GM19193 (cell line): ENCODE data around the gene ARF6.

Source experiments
- POLR2A ChIP-seq: IDR thresholded peaks from 4 replicates; pipeline ENCODE4 v1.6.1; 2011; ENCODE audit not compliant: insufficient read depth, insufficient read length; ENCODE audit errors: extremely low read depth

ARF6 gene

DNA sequence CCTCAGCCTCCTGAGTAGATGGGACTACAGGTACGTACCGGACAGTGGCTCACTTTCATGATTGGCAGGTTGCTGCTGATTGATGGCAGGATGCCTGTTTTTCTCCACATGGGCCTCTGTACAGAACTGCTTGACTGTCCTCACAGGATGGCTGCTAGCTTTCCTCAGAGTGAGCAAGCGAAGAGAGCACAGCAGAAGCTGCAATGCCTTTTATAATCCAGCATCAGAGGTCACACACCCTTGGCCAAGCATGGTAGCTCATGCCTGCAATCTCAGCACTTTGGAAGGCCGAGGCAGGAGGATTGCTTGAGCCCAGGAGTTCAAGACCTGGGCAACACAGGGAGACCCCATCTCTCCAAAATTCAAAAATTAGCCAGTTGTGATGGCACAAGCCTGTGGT is 31.0 kb downstream of the ARF6 start:
- TF ChIP-seq POLR2A: no peak

DNA sequence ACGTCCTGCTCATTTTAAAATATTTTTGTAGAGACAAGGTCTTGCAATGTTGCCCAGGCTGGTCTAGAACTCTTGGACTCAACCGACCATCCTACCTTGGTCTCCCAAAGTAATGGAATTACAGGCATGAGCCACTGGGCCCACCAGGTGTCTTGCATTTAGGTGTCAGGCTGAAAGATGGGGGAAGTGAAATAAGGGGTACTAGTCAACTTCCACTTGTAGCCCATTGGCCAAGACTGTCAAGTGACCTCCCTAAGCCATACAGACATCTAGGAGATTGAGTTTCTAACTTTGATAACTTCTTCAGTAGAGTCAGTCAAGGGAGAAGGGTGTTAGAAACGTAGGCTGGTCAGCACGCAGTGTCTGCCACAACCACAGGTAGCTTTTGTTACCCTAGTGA is 32.0 kb downstream of the ARF6 start:
- no peak for TF ChIP-seq POLR2A

DNA sequence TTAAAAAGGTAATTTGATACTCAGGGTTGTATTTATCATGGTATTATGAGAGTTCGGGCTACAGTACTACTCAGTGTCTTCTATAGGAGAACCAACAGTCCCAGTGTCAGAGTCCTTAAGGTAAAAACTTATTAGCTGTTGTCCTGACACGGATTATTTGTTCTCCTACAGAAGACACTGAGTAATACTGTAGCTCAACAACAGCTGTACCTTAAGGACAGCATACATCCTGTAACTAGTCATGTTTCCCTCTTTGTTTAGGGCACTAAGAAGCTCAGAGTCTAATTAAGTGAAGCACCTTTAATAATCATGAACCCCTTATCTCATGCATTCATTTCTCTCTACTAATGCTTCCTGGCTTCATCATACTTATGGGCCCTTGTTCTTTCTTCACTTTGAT is 33.9 kb downstream of the ARF6 start:
- no peak for TF ChIP-seq POLR2A

DNA sequence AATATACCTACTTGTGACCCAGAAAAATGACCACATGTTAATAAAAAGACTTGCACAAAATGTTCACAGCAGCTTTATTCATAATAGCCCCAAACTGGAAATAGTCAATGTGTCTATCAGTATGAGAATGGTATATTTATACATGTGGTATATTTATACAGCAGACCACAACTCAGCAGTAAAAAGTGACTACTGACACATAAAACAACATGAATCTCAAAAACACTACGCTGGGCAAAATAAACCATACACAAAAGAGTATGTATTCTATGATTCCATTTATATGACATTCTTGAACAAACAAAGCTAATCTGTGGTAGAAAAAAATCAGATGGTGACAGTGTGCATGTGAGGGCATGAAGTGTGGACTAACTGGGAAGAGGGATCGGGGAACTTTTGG is 35.1 kb downstream of the ARF6 start:
- TF ChIP-seq POLR2A: no peak

DNA sequence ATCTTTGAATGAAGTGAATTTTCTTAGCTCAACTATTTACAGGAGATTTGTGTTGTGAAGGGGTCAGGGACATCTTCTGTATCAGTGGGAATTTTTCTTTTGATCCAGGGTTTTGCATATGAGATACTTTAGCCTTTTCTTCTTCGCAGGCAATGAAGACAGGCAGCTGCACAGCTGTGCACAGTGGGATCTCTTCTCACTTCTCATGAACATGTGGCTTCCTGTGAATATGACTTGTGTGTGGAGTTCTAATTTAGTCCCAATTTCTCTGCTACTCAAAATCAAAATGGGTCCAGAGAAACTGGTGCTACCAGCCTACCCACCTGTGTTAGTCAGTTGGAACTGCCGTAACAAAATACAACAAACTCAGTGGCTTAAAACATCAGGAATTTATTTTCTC is 37.8 kb downstream of the ARF6 start:
- no peak for TF ChIP-seq POLR2A

DNA sequence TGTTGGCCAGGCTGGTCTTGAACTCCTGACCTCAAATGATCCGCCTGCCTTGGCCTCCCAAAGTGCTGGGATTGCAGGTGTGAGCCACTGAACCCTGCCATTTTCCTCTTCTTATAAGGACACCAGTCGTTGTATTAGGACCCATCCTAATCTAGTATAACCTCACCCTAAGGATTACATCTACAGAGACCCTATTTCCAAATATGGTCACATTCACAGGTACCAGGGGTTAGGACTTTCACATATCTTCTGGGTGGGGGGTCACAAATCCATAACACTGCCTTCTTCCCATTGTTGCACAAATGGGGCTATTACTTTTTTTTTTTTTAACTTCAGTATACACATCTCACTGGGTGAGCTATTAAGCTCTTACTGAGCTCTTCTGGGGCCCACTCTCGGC is 38.6 kb downstream of the ARF6 start:
- TF ChIP-seq POLR2A: no peak

DNA sequence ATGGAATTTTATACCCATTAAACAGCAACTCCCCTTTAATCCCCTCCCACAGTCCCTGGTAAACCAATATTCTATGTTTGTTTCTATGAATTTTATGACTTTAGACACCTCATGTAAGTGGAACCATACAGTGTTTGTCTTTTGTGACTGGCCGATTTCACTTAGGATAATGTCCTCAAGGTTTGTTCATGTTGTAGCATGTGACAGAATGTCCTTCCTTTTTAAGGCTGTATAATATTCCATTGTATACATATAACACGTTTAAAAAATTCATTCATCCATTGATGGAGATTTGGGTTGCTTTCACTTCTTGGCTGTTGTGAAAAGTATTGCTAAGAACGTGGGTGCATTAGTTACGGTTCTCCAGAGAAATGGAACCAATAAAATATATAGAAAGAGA is 40.2 kb downstream of the ARF6 start:
- no peak for TF ChIP-seq POLR2A

DNA sequence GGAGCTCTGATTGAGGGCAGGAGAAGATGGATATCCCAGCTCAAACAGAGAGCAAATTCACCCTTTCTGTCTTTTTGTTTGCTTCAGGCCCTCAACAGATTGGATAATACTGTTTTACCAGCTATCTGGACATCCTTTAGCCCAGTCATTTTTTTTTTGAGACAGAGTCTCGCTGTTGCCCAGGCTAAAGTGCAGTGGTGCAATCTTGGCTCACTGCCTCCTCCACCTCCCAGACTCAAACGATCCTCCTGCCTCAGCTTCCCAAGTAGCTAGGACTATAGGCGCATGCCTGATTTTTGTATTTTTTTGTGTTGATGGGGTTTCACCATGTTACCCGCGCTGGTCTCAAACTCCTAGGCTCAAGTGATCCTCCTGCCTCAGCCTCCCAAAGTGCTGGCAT is 40.8 kb downstream of the ARF6 start:
- no peak for TF ChIP-seq POLR2A

DNA sequence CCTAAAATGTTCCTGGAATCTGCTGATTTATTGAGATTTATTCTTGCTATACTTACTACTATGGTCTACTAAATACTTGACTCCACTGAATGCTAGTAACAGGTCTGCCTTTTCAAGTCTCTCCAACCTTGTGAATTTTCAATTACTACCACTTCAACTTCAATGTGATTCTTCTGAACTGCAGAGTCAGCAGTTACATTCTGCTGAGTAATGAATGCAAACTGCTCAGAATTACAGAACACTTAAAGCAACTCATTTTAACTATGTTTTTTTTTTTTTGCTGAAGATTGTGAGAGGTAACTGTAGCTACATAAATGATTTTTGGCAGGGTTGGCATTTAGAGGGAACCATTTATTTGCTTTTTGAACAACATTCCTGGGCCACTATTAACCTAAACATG is 41.8 kb downstream of the ARF6 start:
- TF ChIP-seq POLR2A: no peak

DNA sequence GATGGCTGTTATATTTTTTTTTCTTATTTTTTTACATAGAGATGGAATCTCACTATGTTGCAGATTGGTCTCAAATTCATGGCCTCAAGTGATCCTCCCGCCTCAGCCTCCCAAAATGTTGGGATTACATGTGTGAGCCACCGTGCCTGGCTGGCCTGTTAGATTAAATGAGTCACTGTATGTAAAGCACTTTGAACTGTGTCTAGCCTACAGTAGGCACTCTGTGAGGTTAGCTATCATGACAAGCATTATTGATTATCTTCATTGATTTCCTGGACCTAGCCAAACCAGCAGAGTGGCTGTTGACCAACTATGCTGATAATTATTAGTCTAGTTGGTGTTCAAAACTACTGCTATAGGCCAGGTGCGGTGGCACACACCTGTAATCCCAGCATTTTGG is 42.6 kb downstream of the ARF6 start:
- TF ChIP-seq POLR2A: no peak

DNA sequence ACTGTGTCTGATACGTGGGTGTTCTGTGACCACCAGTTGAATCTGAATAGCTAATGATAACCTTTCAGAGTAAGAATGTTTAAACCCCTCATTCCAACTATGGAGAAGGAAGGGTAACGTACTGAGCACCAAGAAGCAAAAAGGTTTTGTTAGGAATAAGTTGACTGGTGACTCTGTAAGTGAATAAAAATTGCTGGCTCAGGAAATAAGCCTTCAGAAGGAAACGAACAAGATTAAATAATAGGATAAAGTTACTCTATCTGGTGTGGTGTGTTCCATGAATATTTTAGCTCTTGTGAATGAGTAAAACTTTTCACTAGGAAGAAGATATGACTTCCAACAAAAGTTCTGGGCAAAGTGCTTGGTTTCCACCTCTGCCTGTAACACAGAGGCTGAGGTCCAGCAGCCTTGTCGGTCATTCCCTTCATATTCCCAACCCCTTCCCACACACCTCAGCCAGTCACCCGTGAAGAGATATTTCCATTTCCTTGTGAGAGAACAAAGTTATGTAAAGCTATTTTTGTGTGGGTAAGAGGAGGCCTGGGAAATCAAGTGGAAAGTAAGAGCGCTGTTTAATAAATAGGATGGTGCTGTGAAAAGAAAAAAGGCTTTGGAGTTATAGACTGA is 47.1 kb downstream of the ARF6 start:
- no peak for TF ChIP-seq POLR2A

DNA sequence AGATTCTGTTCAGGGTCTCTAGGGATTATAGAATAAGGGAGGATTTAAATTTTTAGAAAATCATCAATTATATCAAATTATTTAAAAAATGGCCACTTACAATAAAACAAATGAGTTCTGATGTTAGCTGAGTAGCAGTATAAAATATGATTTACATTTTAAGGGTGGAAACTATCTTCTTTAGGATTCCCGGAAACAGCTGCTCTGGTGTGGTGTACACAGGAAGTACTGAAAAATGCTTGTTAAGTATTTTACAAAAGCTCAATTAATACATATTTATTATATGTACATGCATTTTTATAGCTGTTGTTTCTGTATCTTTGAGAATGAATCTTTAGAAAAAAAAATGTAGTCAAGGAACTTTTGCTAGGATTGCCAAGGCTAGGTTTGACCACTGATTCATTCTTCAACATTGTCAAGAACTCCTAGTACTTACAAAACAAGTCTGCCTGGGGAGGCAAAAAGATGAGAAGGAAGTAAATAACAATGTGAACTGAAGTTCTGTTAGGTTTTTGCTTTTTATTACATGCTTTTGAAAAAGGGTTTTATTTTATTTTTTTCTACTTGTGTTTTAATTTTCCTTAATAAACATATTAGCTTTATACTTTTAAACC is 48.0 kb downstream of the ARF6 start:
- no peak for TF ChIP-seq POLR2A

DNA sequence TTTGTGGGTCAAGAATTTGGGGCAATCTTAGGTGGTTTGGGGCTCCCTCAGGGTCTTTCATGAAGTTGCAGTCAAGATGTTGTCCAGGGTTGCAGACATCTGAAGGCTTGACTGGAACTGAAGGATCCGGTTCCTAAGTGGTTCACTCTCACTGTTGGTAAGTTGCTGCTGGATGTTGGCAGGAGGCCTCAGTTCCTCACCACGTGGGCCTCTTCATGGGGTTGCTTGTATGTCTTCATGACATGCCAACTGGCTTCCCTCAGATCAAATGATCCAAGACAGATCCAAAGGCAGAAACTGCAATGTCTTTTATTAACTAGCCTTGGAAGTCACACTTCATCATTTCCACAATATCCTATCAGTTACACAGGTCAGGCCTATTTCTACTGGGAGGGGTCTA is 49.2 kb downstream of the ARF6 start:
- no peak for TF ChIP-seq POLR2A

DNA sequence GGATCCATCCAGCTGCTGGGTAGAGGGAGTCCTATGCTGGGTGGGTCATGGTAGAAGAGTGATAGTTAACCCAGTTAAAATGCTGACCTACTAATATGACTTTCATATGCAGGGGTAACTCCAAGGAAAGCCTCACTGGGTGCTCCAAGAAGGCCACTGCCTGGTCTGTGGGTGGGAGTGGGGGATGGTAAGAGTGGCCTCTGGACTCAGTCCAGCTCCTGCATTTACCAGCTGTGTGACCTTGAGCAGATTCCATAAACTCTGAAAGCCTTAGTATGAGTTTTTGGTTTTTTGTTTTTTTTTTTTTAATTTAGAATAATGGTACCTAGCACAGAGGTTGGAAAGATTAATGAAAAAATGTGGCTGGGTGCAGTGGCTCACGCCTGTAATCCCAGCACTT is 51.6 kb downstream of the ARF6 start:
- no peak for TF ChIP-seq POLR2A

DNA sequence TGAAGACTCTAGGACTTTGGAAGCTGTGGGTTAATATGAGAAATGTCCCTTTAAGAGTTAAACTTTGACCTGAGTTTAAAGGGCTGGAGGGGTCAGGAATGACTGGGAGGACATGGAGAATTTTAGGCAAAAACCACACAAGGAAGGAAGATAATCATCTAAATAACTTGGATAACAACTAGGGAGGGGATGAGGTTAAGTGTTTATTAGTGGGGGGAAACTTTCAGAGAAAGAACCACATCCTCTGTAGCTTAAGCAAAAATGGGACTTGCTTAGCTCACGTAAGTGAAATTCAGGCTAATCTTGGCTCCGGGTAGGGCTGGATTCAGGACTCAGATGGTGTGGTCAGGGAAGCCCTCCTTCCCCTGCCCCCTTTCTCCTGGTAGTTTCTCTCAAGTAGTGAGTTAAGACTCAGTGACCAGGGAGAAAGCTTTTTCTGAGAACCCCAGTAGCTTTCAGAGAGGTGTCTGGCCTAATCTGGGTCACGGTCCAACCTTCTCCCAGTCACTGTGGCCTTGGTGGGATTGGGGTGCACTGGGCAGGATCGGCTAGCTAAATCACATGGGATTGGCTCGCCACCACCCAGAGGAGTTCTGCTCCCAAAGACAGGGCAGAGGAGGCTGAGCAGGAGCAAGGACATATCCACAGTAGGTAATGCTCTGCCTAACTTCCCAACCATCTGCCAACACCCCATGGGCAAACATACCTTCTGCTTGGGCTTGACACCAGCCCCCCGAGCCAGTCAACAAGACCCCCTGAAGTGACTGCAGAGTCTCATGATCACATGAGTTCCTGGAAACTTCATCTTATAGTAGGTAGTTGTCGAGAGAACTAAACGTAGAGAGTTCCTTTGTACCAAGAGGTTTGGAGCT is 52.8 kb downstream of the ARF6 start:
- no peak for TF ChIP-seq POLR2A
